NCI-H1436 (cell line): Measurements from ENCODE around the gene BUD23.
"Not testable (repeated sequence)": the region's sequence is repeated elsewhere in the genome, so short reads cannot be mapped to it uniquely, and the experiment has no call there.

Experiments
- DNase-seq: peaks from one replicate; lab custom pipeline; 2025; lab: John Stamatoyannopoulos, UW

BUD23 gene

DNA sequence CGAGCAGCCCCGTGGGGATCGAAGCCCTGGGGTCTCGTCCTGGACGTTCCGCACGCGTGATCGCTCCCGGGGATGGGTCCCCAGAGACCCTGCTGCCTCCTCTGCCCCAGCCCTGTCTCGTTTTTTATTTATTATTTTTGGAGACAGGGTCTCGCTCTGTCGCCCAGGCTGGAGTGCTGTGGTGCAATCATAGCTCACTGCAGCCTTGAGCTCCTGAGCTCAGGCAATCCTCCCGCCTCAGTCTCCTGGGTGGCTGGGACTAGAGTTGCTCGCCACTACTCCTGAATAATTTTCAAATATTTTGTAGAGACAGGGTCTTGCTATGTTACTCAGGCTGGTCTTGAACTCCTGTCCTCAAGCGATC lies 36.4 kb downstream of the BUD23 start:
- DNase-seq, result no peak

DNA sequence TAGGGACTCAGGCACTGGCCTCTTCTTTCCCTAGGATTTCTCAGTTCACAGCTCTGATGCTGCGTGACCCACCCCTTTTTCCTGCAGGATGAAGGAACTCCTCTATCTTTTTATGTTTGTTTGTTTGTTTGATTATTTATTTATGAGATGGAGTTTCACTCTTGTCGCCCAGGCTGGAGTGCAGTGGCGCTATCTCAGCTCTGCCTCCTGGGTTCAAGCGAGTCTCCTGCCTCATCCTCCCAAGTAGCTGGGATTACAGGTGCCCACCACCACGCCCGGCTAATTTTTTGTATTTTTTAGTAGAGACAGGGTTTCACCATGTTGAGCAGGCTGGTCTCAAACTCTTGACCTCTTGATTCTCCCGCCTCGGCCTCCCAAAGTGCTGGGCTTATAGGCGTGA lies 37.0 kb downstream of the BUD23 start:
- DNase-seq, result not testable (repeated sequence)

DNA sequence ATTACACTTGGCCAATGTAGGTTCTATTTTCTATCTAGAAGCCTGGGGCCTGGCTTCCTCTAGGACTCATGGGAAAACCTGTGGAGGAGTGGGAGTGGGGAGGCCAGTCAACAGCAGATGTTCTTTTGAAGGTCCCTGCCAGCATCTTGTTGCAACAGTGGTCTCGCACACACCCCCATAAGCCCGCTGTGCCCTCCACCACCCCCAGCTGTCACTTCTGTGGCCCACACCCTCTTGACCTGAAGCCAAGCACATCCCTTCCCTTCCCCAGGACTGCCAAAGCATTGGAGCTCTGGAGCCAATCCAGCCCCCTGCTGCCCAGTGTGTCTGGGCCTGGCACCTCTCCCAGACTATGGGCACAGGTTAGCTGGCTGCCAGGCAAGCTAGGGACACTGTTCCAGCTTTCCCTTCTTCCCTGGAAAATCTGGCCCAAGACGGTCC lies 38.0 kb downstream of the BUD23 start:
- no peak for DNase-seq

DNA sequence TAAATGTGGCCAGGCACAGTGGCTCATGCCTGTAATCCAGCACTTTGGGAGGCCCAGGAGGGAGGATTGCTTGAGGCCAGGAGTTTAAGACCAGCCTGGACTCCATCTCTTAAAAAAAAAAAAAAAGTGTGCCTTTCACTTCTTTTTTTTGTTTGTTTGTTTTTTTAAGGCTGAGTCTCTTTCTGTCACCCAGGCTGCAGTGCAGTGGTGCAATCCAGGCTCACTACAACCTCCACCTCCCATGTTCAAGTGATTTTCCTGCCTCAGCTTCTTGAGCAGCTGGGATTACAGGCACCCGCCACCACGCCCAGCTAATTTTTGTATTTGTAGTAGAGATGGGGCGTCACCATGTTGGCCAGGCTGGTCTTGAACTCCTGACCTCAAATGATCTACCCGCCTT lies 38.8 kb downstream of the BUD23 start:
- not testable (repeated sequence) for DNase-seq

DNA sequence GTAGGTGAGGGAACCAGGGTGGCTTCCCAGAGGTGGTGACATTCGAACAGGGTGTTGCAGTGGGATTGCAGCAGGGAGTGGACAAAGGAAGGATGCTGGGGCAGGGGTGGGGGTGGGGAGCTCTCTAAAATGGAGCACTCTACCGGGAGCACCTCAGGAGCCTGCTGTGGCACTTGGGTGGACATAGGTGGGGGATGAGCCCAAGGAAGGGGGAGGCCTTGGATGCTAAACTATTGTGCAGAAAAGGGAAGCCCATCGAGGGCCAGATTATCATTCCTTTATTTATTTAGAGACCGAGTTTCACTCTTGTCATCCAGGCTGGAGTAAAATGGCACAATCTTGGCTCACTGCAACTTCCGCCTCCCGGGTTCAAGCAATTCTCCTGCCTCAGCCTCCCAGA lies 39.4 kb downstream of the BUD23 start:
- DNase-seq, result no peak

DNA sequence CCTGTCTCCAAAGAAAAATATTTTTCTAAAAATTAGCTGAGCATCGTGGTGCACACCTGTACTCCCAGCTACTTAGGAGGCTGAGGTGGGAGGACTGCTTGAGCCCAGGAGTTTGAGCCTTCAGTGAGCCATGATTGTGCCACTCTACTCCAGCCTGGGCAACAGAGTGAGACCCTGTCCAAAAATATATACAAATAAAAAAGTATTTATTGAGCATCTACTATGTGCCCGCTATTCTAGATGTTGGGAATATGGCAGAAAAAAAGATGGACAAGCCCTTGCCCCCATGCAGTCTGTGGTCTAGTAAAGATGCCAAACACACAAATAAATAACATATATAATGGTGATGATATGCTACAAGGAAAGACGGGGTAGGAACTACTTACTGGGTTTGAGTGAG lies 40.4 kb downstream of the BUD23 start:
- DNase-seq, result no peak

DNA sequence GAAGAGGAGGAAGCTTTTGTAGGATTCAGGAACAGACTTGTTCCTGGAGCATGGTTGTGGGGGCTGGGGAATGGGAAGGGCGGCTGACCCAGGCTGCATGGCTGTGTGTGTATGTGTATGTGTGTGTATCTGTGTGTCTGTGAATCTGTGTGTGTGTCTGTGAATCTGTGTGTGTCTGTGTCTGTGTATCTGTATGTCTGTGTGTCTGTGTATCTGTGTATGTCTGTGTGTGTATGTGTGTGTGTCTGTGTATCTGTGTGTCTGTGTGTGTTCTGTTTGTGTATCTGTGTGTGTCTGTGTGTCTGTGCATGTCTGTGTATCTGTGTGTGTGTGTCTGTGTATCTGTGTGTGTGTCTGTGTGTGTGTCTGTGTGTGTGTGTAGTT lies 42.7 kb downstream of the BUD23 start:
- DNase-seq, result no peak

DNA sequence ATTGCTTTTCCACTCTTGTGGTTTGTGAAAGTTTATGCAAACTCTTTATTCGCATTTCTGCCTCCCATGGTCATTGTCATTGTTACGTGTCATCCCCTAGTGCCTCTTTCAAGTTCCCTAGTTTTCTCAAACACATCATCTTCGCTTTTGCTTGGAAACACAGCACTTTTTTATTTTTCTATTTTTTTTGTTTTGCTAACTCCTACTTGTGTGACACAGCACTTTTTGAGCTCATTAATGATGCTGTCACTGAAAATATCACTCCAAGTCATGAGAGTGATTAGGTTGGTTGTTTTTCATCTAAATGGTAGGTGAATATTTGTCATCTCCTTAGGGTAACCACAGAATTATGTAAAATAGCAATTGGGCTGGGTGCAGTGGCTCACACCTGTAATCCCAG lies 44.6 kb downstream of the BUD23 start:
- no peak for DNase-seq

DNA sequence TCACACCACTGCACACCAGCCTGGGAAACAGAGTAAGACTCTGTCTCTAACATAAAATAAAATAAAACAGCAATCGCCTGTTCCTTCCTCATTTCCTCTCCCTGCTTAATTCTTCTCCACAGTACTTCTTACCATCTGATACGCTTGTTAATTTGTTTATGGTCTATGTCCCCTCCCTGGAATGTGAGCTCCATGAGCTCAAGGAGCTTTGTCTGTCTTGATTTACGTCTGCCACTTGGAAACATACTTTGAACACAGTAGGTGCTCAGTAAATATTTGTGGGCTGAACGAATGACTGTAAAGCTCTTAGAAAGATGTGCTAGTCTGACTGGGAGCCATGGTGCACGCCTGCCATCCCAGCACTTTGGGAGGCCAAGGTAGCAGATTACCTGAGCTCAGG lies 45.2 kb downstream of the BUD23 start:
- DNase-seq, result no peak

DNA sequence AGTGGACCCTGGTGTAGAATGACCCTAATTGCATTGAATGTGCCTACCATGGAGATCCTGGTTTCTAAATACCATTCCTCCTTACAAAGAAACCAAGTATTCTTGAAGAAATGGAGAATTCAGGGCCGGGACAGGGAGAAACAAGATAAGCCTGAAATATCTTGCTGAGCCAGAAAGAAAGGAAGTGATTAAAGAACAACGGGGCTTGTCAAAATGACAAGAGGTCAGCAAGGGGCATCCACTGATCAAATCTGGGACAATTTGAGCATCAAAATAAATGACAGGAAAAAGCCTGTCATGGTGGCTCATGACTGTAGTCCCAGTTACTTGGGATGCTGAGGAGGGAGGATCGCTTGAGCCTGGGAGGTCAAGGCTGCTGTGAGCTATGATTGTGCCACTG lies 47.1 kb downstream of the BUD23 start:
- no peak for DNase-seq

DNA sequence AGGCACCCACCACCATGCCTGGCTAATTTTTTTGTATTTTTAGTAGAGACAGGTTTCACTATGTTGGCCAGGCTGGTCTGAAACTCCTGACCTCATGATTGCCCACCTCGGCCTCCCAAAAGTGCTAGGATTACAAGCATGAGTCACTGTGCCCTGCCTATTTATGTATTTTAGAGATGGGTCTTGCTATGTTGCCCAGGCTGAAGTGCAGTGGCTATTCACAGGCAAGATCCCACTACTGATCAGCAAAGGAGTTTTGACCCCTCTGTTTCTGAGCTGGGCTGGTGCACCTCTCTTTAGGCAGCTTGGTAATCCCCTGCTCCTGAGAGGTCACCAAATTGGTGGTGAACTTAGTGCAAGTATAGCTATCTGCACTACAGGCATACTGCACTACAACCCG lies 49.0 kb downstream of the BUD23 start:
- no peak for DNase-seq

DNA sequence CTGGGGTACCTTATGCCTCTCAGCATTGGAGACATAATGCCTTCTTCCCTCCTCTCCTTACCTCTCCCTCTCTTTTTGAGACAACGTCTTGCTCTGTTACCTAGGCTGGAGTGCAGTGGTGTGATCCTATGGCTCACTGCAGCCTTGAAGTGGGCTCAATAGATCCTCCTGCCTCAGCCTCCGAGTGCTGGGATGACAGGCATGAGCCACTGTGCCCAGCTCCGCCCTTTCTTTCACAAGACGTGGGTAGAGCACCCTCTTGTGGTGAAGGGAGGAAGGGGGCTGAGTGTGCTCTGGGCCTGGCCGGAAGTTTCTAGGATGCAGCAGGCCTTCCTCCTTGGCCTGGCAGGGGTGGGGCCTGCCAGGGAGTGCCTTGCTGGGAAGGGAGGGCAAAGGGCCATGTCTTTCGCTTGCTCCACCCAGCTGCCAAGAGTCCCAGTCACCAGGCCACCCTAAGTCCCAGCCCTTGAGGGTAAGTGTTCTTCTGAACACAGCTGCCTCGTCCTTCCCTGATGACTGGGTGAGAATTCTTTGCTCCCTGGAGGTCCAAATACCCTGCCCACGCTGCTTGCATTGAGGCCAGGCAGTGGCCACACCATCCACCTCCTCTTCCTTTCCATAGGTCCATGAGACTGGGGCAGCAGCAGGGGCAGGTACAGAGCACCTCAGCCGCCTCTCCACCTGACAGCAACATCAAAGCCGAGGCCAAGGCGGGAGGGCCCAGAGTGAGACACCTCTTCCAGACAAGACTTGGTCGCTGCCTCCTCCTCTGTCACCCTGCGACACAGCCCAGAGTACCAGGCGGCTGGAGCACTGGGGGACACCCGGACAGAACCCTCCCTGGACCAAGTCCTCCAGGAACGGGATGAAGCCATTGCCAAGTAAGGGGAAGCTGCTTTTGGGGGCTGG lies 51.5 kb downstream of the BUD23 start:
- peak; percentile 88 for DNase-seq

DNA sequence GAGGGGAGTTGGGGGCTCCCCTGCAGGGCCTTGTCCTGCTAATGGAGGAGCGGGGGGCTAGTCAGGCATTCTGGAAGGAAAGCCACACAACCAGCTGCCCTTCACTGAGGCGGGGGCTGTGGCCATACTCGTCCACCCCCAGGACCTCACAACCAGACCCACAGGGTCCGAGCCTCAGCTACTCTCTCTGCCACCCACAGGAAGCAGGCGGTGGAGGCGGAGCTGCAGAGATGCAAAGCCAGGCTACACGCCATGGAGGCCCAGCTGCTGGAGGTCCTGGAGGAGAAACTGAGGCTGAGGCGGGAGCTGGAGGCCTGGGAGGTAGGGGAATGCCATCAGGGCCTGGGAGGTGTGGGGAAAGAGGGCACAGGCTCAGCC lies 52.1 kb downstream of the BUD23 start:
- no peak for DNase-seq

DNA sequence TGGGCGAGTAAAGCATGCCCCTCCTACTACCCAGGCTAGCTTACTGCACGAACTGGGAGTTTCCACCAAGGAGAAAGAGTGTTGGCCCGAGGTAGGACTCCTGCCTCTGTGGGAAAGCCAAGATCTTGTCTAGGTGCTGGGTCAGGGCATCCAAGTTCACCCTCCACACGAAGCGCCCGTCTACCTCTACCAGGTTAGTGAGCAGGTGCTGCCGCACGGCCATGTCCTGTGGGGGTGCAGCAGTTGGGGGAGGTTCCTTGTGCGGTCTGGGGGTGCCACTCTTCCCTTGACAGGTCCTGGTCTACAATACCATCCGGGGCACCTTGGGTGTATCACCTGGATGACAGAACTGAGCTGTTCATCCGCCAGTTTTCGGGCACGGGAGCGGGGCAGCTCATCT lies 53.5 kb downstream of the BUD23 start:
- DNase-seq, result no peak

DNA sequence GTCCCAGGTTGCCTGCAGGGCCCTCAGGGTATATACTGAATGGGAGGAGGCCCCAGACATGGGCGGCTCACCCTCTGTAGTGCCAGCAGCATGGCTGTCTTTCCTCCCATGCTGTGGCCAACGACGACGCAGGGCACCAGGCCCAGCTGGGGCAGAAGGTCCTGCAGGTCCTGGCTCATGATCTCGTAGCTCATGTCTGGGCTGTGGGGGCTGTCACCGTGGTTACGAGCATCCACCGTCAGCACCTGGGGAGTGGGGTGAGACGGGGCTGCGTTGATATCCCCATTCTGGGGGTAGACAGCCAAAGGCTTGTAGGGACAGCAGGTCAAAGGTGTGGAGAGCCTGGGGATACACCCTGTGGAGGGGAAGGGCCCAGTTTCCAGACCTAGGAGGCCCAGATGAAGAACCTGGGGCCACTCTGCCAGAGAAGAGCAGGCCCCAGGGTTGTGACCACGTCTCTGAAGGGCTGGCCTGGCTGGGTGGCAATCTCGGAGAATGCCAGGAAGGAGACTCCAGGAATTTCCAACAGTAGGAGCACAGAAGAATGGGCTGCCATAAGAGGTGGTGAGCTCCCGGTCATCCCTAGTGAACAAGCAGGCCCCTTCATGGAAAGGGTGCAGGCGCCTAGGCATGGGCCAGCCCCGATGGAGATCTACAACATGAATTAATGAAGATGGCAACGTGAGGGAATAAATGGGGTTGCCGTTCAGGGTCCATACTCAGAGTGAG lies 54.3 kb downstream of the BUD23 start:
- DNase-seq, result no peak

DNA sequence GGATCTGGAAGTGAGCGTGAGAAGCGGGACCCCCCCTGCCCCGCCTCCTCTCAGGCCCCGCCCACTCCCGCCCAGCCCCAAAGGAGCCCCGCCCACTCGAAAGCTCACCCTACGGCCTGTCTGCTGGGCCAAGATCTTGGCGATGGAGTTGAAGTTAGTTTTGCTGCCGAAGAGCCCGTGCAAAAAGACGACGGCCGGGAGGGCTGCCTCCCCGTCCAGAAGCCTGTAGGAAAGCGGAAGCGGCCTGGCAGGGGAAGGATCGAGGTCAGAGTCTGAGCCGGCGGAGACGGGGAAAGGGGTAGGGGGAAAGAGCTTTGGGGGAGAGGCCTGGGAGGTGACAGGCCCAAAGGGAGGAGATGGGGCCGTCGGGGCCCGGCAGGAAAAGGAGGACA lies 54.8 kb downstream of the BUD23 start:
- DNase-seq, result peak; percentile 52

DNA sequence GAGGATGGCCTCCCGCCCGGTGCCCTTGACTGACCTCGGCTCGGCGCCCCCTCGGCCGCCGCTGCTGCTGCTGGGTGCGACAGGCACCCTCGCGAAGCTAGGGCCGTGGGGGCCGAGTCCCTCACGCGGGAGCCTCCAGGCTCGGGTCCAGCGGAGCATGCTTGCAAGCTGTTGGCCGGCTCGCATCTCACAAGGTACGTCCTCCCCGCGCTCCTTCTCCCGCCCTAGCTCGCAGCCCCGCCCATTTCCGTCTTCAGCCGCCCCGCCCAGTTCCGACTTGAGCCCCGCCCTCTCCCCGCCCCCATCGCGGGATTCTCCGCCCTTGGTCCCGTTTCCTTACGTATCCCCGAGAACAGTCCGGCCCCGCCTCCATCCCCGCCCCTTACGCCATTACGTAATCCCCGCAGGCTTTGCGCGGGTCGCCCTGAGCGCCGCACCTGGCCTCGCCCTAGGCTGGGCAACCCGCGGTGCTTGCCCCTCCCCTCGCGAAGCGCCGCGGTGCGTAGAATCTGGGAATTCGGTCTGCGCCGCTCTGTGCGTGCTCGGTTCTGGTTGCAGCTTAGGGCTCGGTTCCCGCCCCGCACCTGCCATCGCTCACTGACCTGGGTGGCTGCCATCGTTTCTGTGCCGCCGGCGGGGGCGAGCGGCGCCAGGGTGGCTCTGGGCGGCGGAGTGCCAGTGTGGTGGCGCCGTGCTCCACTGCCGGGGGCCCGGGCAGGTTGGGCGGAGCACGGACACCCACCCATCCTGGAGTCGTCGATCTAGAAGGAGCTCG lies 55.4 kb downstream of the BUD23 start, which contains the start of gene ABHD11:
Gene ABHD11 (minus strand): TSS at position 191 of the 775 bp plus-strand sequence. CDS start 32 bp downstream, at position 159.
- peak; percentile 97 for DNase-seq

DNA sequence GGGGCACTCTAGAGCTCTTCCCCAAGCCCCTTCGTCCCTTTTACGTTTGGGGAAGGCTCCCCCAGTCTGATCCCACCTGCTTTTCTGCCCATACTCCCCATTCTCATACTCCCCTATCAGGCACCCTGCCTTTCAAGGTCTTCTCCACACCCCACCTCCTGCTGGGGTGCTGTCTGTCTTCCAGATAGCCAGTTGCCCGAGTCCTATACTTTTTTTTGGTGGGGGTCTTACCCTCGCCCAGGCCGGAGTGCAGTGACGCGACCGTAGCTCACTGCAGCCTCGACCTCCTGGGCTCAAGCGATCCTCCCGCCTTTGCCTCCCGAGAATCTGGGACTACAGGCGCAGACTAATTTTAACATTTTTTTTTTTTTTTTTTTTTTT lies 56.0 kb downstream of the BUD23 start:
- DNase-seq, result no peak

DNA sequence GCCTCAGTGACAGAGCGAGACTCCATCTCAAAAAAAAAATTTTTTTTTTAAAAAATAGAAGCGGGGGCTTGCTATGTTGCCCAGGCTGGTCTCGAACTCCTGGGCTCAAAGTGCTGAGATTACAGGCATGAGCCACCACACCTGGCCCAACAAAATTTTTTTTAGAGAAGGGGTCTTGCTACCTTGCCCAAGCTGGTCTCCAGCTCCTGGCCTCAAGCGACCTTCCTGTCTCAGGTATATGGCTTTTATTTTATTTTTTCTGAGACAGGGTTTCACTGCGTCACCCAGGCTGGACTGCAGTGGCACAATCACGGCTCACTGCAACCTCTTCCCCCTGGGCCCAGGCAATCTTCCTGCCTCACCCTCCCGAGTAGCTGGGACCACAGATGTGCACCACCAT lies 56.8 kb downstream of the BUD23 start:
- no peak for DNase-seq

DNA sequence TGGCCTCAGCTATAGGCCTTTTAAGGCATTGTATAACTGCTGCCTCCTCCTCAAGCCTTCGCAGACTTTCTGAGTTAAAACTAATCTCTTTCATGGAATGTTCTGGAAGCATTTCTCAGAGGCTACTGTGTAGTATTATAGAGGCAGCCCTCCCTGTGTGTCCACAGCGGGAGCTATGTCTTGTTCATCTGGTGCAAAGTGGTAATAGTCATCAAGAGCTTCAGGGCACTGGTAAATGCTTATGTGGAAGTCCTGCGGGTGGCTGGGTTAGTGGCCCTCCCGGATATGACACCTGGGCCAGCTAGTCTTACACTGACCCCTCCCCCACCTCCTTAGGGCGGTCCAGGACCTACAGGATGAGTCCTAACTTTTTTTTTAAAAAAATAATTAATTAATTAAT lies 57.4 kb downstream of the BUD23 start:
- DNase-seq, result no peak

DNA sequence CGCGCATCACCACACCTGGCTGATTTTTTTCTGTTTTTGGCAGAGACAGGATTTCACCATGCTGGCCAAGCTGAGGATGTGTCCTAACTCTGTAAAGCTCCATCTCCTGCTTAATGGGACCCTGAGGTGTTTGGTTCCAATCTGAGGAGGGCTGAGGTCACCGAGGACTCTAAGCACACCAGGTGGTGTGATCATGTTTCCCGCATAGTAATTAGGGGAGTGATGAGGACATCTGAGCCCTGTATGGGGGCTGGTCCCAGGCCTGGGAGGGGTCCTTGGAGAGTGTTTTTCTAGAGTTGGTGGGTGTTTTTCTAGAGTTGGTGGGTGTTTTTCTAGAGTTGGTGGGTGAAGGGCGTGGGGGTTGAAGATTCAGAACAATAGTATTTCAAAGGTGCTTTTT lies 58.2 kb downstream of the BUD23 start:
- DNase-seq, result peak; percentile 85

DNA sequence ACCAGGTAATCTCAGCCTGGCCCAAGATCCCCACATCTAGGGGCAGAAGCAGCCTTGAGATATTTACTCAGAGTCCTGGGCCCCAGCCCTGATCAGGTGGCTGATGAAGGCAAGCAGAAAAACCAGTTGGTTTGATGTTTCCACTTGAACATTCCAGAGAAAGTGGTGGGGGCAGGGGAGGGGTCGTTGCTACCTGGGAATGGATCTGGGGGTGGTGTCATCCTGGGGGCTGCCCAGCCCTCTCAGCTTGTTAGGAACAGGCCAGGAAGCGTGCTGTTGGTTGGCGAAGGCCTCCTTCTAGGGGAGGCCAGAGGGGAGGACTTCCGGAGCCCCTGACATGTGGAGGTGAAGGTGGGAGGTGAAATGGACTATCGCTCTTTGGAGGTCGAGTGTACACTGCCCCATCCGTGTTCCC lies 58.9 kb downstream of the BUD23 start:
- DNase-seq, result no peak
